Fibroblast of the aortic adventitia (primary cell): ENCODE data around the gene TNIP1. TPM values are rescaled to one million over a fixed set of nuclear protein-coding genes. Genes with fewer than 3 reads are reported as not detected.

Experiments used
- DNase-seq: peaks from one replicate; pipeline ENCODE4 v3.0.0-alpha.2; 2010; ENCODE audit warnings: low read depth
- H3K4me3 ChIP-seq: 2 replicates; pipeline ENCODE4 v1.5.1; 2011; ENCODE audit warnings: low read depth, mild to moderate bottlenecking, control low read depth, low read length, moderate library complexity
- total RNA-seq: library from RNA; depleted of rRNA; stranded (reverse); fragments of >200 nt; gene quantifications from 2 replicates; pipeline ENCODE4 v1.2.3, GENCODE V29; 2012; ENCODE audit warnings: low replicate concordance
- TF ChIP-seq, protein P1 (sequence below): IDR thresholded peaks from 2 replicates; pipeline ENCODE4 v1.5.1; 2011; ENCODE audit warnings: mild to moderate bottlenecking, low read length, control low read depth, inconsistent platforms; ENCODE audit not compliant: insufficient read depth

Gene TNIP1
- total RNA-seq, 1 donor: 42.9 TPM

DNA sequence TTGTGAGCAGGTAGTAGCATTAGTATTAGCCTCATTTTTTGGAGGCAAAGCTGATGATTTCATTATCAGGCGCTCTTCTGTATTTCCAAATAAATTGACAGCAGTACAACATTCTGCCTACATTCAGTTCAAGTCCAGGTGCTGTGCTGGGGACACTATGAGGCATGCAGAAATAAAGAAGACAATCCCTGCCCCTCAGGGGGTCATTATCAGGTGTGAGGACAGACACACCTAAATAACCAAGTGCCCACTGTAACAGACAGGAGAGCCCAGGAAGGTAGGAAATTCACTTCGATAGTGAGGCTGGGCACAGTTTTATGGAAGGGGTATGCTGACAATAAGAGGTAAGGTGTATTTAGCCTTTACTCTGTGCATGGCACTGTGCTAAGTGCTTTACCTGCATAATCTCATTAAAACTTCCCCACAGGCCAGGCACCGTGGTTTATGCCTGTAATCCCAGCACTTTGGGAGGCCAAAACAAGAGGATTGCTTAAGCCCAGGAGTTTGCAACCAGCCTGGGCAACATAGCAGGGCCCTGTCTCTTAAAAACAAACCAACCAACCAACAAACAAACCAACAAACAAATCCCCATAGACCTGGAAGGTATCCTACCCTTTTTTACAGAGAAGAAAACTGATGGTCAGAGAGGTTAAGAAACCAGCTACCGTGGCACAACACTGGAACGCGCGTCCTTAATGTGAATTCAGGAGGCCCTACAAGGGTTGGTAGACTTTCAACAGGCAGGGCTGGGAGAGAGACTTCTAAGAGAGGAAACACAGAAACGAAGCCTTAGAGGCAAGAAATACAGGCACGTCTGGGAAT is 77.9 kb downstream of the TNIP1 start:
- TF ChIP-seq, protein P1, sequence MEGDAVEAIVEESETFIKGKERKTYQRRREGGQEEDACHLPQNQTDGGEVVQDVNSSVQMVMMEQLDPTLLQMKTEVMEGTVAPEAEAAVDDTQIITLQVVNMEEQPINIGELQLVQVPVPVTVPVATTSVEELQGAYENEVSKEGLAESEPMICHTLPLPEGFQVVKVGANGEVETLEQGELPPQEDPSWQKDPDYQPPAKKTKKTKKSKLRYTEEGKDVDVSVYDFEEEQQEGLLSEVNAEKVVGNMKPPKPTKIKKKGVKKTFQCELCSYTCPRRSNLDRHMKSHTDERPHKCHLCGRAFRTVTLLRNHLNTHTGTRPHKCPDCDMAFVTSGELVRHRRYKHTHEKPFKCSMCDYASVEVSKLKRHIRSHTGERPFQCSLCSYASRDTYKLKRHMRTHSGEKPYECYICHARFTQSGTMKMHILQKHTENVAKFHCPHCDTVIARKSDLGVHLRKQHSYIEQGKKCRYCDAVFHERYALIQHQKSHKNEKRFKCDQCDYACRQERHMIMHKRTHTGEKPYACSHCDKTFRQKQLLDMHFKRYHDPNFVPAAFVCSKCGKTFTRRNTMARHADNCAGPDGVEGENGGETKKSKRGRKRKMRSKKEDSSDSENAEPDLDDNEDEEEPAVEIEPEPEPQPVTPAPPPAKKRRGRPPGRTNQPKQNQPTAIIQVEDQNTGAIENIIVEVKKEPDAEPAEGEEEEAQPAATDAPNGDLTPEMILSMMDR: no peak
- H3K4me3 ChIP-seq: no peak overlapping the region
- no peak for DNase-seq

DNA sequence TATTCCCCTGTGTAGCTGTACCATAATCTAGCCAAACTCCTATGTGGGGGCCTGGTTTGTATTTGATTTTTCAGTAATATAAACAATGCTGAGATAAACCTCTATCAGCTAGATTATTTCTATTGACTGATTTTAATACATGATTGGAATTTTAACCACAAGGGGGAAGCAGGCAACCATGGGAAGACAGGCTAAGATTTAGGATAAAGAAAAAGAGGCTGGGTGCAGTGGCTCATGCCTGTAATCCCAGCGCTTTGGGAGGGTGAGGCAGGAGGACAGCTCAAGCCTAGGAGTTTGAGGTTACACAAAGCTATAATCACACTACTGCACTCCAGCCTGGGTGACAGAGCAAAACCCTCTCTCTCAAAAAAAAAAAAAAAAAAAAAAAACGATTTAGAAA is 78.6 kb downstream of the TNIP1 start:
- TF ChIP-seq, protein P1: peak; percentile 60
- DNase-seq: peak; percentile 76
- no peak overlapping the region for H3K4me3 ChIP-seq

DNA sequence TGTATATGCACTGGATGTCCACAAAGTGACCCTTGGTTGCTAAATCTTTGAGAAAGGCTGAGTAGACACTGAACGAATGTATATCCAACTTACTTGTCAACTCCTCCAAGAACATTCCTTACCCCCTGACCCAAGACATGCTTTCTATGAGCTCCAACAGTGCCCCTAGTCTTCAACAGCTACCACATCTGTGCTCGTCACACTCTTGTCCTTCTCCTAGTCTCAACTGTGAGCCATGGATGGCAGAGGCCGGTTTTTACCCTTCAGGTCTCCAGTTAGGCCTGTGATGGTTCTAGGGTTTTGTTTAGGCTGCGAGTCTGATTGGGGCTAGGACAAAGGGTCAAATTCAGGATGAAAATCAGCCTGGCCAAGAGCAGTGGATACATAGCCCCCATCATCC is 79.4 kb downstream of the TNIP1 start:
- H3K4me3 ChIP-seq: no peak overlapping the region
- TF ChIP-seq, protein P1: no peak
- no peak for DNase-seq

GRCh38 chr5:150999704-151000442 is 81.0 kb downstream of the TNIP1 start:
- DNase-seq: peak; percentile 61
- TF ChIP-seq, protein P1: no peak
- no peak overlapping the region for H3K4me3 ChIP-seq

- no peak overlapping the region for H3K4me3 ChIP-seq
- TF ChIP-seq, protein P1: no peak
- DNase-seq: no peak
Measured at GRCh38 chr5:150993826-150994412, 86.9 kb downstream of the TNIP1 start.

DNA sequence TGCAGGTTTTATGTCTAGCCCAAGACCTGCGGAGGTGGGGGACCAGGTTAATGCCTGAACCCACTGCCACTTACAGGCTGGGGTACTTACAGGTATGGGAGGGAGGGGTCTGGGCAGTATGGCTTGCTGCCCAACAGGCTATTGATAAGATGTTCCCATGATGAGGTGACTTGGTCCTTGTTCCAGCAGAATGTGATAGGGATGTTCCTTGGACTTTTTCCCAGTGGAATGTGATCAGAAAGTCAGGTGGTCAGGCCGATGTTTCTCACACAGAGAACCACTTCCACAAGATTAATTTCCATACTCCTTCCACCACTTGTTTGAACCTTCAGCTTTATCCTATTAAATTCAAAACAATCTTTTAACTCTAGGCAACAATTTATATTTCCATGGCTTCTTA is 87.4 kb downstream of the TNIP1 start:
- H3K4me3 ChIP-seq: no peak overlapping the region
- TF ChIP-seq, protein P1: no peak
- DNase-seq: no peak
